GM18907 (cell line): Measurements from ENCODE around the gene REN.

ENCODE experiments used
- ATAC-seq: cut with Tn5 transposase; IDR thresholded peaks from one replicate; pipeline ENCODE4 v1.9.1; 2021; ENCODE audit warnings: mild to moderate bottlenecking, moderate library complexity; ENCODE audit not compliant: unreplicated experiment

The REN gene

DNA sequence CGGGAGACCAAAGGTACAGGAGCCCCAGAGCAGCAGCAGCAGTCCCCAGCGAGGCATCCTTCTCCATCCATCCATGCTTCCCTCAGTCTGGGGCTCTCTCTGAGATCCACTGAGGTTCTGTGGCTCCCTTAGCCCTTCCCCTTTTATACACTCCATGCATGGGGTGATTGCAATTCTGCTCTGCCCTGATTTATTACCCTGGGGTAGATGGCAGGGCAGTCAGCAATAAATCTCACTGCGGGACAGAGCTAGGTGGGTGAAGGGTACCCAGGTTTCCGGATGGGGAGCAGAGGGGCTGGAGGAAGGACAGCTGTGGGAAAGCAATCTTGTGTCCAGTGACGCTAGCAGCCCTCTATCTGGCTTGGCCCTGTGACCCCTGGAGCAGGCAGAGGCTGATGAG lies at the start of gene REN:
REN (minus strand) TSS at position 119 of the 400 bp plus-strand sequence; CDS start at position 75, 44 bp downstream.
- ATAC-seq = no peak

DNA sequence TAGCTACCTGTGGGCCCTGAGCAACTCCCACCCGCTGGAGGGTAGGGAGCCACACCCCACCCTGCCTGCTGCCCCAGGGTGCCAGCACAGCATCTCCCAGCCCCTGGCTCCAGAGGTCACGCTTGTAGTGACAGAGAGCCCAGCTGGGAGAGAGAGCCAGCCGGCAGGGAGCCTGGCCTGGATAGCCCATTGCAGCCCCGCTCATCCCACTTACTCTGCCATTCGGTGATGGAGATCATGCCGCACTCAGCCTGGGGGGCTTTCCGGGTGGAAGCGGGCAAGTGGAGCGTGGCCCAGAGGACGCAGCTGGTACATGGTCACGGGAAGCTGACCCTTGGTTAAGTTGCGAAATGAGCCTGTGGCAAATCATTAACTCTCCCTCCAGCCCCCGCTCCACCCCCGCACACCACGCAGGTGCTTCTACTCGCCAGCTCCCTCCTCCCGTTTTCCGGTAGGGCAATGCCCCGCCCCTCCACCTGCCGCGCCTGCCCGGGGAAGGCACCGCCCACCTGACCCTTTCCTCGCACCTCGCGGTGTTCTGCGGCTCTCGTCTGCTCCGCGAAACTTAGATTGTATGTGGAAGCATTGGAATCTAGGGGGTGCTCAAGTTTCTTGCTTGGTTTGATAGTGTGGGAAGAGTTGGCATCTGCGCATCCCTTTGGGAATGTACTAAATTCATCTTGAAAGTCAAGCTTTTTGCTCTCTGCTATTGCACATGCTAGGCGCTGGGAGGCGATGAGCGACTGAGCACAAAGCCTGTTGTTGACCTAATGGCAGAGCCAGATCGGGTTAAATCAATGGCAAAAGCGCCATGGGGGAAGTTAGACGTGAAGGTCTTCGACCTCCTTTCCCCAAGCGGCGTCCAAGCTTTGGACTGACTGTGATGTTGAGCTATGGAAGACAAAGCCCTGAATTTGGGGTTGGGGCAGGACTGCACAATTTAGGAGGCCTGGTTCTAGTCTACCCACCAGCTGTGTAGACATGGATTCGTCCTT lies 47.8 kb upstream of the REN start, which contains the start of gene GOLT1A:
GOLT1A (minus strand) TSS at position 321 of the 995 bp plus-strand sequence; CDS start at position 239, 82 bp downstream.
- peak; percentile 75 for ATAC-seq

DNA sequence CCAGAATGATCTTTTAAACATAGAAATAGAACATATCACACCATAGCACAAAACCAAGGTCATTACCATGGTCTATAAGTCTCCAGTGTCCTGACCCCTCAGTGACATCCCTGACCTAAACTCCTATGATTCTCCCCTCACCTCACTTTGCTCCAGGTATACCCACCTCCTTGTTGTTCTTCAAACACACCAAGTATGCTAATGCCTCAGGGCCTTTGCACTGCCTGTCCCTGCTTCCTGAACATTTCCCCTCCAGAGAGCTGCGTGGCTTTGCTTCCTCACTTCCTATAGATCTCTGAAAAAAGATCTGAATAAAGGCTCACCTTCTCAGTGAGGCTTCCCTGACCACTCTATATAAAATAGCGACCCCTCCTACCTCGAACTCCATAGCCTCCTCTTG lies 46.6 kb upstream of the REN start:
- ATAC-seq = no peak

DNA sequence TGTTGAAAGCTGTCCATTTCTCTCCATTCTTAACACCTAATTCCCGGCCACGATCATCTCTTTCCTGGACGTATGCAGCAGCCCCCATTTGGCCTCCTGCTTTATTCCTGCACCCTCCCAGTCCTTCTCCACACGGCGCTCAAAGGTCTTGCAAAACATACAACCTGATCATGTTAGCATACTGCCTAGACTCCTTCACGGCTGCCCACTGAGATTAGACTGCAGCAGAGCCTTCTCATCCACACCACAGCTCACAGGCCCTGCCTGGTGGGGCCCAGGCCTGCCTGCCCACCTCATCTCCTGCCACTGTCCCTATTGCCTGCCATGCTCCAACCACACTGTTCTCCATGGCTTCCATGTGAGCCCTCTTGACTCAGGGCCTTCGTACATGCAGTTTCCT lies 44.9 kb upstream of the REN start:
- ATAC-seq = no peak

DNA sequence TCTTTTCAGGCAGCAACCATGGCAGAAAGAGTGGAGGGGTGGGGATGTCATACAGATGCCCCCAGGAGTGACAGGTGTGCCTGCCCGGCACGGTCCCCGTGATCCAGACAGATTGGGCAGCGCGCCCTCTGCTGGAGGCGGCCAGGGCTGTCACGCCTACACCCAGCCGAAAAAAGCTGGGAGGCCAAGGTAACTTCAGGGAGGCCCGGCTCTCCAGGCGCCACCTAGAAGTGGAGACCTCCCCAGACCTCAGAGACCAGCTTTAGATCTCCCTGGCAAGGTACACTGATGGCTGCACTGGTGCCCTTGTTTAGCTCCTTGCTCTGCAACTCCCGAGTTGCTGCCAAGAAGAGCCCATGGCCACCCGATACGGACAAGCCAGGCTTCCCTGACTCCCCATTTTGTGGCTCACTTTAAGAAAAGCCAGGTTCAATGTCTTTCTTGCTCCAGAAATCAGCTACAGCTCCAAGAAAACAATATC lies 41.0 kb upstream of the REN start:
- ATAC-seq = peak; percentile 78

DNA sequence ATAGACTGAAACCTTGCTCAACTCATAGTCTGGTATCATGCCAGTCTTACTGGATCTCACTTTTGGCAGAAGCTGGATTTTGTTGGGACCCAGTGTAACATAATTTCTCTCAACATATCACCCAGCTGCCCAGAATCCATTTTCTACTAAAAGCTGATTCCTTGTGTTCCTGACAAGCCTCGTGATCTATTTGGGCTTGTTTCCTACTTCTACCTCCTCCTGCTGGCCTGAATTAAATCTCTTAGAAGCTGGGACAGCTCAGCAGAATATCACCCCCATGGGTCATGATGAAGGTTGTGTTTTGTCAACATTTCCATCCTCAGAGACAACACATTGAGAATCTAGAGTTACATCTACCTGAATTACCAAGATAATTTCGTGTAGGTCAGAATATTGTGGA lies 40.0 kb upstream of the REN start:
- ATAC-seq = no peak

DNA sequence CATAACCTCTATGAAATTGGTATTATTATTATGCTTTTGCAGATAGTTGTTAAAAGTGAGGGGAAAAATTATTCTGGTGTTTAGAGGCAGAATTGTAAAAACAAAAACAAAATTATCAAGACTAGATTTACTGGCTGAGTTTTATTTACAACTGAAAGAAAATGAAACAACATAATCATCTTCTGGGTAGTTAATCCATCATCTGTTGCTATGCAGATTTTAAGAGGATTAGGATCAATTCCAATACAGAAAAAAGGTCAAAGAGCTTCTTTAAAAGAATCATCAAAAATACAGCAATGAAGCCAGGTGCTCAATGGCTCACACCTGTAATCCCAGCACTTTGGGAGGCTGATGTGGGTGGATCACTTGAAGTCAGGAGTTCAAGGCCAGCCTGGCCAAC lies 39.3 kb upstream of the REN start:
- ATAC-seq = no peak

DNA sequence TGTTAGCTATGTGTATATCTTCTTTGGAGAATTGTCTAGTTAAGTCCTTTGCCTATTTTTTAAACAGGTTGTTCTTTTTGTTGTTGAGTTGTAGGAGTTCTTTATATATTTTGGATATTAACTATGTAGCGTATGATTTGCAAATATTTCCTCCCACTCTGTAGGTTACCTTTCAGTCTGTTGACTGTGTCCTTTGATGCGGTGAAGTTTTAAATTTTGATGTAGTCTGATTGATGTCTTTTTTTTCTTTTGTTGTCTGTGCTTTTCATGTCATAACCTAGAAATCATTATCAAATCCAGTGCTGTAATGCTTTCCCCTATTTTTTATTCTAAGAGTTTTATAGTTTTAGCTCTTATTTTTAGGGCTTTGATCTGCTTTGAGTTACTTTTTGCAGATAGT lies 38.8 kb upstream of the REN start:
- no peak for ATAC-seq

DNA sequence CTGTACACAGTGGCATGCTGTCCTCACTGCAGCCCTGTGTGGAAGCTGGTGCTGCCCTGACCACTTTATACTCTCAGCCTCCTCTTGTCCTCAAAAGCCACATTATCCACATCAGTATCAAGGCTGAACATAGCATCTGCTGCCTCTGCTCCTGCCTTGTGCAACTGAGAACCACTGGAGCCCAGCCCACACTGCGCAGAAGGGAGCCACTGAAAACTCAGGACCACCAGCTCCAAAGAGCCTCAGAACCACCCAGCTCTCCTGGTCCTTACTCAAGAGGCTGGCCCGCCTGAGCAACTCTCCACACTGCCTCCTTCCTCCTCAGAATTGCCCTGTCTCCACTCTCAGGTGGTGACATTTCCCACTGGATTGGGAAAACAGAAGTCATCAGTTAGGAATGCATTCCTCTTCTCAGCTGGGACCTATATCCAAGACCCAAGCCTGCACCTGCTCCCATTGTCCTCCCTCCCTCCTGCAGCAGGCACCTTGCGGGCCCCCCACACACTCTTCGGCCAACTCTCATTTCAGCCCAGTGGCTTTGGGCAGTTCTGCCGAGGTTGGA lies 37.1 kb upstream of the REN start:
- no peak for ATAC-seq

DNA sequence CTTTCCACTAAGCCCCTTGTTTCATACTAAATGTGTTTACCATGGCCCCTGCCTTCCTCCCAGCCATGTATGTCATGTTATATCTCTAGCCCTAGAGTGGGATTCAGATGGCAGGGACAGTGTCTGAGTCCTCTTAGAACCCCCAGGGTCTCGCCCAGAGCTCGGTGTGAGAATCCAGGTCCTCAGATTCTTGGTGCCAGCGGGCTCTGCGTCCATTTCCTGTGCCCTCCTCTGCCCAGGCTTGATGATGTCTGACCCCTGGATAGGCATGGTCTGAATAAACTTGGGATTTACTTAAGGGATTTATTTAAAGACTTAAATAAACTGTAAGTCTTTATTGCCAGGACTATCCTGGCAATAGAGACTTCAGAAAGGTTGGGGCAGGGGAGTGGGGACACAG lies 36.3 kb upstream of the REN start:
- no peak for ATAC-seq

DNA sequence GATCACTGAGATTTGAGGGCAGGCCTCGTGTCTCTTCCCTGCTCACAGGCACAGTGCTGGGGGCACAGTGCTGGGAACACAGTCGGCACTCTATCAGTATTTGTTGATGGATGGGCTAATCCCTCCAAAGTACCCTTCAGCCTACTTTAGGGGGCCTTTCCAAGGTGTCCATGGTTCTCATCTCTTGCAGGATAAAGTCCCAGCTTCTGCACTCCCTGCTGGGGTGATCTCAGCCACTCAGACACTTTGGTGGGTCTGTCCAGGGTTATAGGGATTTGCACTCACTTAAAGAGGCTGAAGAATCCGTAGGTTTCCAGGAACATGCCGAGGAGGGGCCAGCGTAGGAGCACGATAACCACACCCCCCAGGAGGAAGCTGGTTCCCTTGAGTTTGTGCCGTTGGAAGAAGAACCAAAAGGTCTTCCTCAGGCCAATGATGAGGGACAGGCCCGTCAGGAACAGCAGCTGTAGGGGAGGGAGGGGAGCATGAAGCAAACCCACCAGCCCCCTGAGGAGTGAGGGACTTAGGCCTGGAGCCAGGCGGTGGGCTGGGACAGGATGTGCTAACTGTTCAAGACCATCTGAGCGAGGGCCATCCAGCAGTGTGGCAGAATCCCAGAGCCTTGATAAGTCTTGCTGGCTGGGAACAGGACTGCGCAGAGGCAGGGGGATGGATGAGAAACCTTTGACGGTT lies 35.4 kb upstream of the REN start:
- ATAC-seq = no peak

DNA sequence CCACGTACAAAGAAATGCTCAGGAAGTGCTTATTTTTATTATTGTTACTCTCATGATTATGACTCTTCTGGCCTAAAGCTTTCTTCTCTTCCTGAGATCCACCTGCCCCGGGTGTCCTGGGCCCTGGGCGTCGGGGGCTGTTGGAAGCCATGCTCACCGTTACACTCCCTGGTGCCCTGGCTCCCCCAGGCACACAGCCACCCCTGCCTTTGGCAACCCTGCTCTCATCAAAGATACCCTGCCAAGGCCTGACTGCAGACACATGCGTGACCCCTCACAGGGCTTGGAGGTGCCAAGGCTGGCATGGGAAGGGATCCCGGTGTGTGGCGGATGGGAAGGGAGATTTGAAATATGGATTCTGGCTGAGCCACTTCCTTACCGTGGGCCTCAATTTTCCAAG lies 33.4 kb upstream of the REN start:
- no peak for ATAC-seq

DNA sequence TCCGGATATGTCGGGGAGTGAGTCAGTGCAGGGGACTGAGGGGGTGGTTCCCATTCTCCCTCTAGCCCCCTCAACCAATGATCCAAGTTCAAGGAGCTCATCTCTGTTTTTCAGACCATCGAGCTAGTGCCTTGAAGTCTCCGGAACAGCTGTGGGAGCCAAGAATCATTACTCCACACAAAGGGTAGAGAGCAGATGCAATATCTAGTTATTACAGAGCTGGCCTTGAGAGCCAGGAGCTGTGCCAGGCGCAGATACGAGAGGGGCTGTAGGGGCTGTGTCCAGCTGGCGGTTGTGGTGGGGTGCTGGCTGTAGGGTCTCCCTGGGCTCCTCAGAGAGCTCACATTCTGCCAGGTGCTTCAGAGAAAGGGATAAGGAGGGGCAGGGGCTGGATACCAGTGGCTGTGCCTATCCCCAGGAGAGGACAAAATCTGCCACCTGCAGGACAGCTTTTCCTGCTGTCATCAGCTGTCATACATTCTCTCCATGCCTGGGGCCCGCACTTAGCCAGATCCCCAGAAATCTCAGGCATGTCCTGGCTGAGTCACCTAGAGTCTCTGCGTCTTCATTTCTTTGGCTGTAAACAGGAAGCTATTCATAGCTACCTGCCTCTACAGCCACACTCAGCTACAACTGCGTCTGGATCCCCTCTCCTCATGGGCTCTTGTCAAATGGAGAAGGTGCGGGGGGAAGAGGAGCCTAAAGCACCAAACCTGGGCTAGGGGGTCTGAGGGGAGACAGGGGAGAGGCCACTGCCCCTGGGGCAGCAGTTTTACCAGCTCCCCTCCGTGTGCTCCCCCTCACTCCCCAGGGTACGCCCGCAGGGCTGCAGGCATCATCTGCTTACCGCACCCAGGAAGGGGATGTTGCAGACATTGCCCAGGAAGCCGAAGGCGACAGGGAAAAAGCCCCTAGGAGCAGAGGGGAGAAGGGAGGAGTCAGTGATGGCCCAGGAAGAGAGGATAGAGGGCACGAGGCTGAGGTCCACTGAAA lies 32.5 kb upstream of the REN start:
- ATAC-seq = no peak

DNA sequence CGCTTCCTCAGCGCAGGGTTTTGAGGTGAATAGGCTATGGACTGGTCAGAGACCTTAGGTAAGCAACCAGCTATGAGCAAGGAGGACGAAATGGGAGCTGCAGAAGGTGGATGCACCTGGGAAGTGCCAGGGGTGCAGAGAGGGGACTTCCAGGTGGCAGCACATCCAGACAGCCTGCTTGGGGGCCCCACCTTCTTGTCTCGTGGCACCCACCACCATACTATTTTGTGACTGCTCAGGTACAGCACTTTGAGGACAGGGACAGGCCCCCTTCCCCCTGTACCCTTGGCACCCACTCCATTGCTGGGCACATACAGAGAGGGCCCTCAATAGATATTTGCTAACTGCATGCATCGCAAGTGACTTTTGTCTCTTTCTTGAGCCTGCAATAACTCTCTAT lies 30.9 kb upstream of the REN start:
- no peak for ATAC-seq

DNA sequence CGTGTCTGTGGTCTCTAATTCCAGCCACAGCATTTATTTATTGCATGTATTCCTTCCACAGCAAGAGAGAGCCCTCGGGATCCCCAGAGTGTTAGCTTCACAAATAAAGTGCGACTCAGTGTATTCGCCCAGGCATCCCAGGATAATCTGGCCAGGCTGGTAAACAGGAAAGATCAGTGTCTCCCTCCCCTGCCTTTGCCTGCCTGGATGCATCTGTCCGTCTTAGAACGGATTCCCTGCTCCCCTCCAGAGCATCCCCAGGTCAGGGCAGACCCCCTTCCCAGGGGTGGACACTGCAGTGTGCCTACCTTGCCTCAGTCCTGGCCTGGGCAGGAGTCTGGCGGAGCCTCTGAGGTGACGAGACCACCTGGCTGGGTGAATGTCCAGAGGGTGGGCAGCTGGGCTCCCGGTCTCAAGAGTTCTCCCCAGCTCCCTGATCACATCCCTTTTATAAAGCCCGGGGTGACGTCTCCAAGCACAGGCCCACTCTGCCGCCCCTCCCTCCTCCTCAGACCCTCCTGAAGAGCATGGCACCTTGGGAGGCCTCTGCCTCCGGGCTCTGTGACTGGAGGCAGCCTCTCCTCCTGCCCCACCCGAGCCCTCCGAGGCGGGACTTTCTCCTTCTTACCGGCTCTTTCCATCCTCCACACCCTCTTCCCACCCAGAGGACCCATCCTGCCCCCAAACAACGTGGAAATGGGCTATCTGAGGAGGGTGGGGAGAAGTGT lies 30.1 kb upstream of the REN start, which contains the start of gene KISS1:
KISS1 (minus strand) TSS at position 424 of the 728 bp plus-strand sequence. CDS start 3,615 bp downstream, outside the sequence.
- ATAC-seq = no peak

DNA sequence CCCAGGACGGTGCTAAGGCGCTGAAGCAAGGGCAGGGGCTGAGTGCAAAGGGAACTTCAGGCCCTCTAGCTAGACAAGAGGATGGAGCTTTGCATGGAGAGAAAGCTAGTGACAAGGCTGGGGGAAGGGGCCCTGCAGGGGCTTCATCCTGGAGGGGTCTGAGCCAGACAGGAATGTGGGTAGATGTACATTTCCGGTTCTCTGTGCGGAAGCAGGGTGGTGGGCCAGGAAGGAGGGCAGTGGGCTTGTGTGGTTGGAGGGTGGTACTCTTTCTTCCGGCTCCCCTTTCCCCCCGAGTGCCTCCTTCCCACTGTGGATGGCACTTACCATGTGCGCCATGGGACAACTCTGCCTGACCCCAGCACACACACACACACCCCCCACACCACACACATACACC lies 28.6 kb upstream of the REN start:
- ATAC-seq = no peak

DNA sequence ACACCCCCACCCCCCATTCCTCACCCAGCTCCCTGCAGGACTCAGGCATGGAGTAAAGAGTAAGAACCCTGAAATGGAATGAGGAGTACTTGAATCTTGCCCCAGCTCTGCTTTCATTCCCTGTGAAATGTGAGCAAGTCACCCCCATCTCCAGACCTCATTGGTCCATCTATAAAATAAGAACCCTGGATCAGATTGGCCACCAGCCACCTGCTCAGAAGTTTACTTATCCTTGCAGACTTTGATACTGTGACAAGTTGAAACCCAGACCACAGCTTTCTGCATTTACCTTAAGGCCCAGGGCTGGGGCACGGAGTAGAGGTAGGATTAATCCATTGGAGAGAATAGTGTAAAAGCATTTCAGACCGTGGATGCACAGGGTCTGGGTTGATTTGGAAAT lies 27.9 kb upstream of the REN start:
- no peak for ATAC-seq

DNA sequence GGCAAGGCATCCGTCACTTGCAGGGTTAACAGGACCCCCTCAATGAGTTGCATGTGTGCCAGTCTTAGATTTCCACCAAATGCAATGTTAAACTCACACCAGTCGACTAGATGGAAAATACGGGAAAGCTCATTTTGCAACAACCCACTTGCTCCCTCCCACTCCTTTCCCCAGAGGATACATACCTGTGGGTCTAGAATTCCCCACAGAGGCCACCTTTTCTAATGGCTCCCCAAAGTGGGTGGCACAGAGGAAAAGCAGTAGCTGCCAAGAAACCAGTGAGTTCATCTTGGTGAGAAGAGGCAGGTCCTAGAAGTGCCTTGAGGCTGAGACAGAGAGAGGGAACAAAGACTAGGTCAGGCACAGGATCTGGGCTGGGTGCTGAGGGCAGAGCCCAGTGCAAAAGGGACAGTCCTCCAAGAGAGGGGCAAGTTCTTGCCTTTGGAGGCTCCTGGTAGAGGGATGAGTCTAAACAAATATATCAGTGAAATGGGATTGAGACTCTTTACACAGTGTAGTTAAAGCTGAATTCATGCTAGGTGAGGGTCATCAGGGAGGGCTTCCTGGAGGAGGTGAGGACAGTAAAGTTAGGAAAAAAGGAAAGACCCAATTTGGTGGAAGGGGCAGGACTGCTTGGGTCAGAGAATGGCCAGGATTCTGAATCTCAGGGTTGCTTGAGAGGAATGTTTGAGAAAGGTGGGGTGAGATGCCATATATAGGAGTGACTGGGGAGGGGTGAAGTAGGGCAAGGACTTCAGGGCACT lies 26.6 kb upstream of the REN start:
- no peak for ATAC-seq

DNA sequence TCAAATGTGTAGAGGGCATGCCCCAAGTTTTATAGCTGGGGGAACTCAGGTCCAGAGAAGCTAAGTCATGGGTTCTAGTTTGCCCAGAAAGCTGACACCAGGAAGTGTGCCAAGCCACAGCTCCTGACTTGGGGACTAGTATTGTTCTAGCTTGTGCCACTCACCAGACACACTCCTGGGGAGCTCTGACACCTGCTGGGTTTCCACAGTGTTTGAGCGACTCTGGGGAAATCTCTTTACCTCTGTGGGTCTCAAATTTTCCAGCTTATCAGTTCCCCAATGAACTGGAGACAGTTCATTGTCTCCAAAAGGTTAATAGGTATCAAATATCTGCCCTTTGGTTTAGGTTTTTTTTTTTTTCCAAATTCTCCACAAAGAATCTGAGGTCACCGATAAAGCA lies 25.9 kb upstream of the REN start:
- no peak for ATAC-seq
